DOHH2 (cell line): ENCODE measurements around the gene EML6.

Source experiments
- EZH2phosphoT487 ChIP-seq: fragments of 200-600 bp; sonication (generic); IDR thresholded peaks from 2 replicates; pipeline ENCODE4 v1.6.1; 2017; ENCODE audit warnings: borderline replicate concordance, mild to moderate bottlenecking, antibody characterized with exemption, low read length, moderate library complexity, mixed read lengths
- TF ChIP-seq, protein P1 (sequence below): fragments of 200-600 bp; sonication (generic); IDR thresholded peaks from one replicate; pipeline ENCODE4 v1.5.1; 2014; ENCODE audit warnings: antibody characterized with exemption, mild to moderate bottlenecking, low read depth, low read length; ENCODE audit not compliant: poor library complexity, severe bottlenecking

DNA sequence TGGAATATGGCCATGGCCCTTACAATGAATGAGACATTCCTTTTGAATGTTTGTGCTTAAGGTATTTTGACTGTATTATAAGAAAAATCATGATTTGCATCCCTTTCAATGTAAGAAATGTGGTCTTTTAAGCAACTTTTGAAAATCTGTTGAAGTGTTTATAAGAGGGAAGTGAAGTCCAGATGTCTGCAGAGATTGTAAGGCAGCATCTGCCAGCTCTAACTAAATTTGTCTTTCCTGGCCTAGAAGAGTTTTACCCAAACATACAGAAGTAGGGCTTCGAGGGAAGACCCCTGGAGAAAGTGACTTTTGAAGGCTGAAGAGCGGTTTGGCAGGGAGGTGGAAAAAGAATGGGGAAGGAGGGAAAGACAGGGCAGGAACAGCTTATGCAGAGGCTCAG lies 12.2 kb downstream of the EML6 start:
- TF ChIP-seq, protein P1, sequence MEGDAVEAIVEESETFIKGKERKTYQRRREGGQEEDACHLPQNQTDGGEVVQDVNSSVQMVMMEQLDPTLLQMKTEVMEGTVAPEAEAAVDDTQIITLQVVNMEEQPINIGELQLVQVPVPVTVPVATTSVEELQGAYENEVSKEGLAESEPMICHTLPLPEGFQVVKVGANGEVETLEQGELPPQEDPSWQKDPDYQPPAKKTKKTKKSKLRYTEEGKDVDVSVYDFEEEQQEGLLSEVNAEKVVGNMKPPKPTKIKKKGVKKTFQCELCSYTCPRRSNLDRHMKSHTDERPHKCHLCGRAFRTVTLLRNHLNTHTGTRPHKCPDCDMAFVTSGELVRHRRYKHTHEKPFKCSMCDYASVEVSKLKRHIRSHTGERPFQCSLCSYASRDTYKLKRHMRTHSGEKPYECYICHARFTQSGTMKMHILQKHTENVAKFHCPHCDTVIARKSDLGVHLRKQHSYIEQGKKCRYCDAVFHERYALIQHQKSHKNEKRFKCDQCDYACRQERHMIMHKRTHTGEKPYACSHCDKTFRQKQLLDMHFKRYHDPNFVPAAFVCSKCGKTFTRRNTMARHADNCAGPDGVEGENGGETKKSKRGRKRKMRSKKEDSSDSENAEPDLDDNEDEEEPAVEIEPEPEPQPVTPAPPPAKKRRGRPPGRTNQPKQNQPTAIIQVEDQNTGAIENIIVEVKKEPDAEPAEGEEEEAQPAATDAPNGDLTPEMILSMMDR, result no peak
- TF ChIP-seq EZH2phosphoT487, result no peak
